HPDE6-E6E7 (cell line): Measurements from ENCODE around the gene ANKRD12.

Source experiments
- DNase-seq: peaks from one replicate; pipeline ENCODE4 v3.0.0; 2011; ENCODE audit warnings: missing footprints; ENCODE audit errors: extremely low spot score

ANKRD12 gene

DNA sequence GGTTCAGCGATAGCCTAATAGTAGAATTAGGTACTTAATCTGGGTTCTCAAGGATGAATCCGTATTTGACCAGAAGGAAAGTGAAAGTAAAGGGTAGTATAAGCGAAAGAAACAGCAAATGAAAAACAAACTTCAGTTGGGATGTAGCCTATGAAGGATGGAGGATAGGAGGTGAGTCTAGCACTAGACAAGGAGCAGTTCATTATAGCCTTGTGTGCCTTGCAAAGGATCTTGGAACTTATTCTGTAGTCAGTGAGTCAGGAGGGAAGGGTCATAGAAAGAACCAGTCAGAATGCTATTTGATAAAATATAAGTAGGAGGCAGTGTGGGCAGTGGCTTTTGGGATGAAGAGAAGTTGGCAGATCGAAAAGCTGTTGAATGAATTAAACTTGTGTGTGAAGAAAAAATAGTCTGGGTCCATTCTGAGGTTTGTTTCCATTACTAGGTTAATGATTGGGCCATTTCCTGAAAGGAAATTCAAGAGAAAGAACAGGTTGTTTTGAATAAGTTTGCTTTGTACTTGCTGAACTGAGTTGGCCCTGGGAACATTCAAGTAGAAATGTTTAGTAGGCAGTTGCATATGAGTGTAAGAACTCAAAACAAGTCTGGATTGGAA lies 48.5 kb downstream of the ANKRD12 start:
- DNase-seq, result no peak

DNA sequence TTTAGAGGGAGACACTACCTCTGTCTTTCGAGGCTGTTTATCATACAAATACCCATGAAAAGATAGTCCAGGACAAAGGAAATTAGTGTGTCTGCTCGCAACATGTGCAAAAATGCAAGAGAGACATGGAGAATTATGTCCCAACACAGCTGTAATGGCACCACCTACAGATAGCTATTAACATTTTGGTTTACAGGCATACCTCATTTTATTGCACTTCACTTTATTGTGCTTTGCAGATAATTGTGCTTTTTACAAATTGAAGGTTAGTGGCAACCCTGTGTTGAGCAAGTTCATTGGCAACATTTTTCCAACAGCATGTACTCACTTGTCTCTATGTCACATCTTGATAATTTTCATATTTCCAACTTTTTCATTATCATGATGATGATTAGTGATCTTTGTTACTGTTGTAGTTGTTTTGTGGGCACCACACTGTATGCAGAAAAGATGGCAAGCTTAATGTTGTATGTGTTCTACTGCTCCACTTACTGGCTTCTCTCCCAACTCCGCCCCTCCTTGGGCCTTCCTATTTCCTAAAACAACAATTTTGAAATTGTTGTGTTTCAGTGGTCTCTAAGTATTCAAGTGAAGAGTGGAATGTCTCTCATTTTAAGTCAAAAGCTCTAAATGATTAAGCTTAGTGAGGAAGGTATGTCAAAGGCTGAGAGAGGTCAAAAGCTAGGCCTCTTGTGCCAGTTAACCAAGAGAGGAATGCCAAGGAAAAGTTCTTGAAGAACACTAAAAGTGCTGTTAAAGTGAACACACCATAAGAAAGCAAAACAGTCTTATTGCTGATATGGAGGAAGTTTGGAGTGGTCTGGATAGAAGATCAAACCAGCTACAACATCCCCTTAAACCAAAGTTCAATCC lies 52.0 kb downstream of the ANKRD12 start:
- no peak for DNase-seq

DNA sequence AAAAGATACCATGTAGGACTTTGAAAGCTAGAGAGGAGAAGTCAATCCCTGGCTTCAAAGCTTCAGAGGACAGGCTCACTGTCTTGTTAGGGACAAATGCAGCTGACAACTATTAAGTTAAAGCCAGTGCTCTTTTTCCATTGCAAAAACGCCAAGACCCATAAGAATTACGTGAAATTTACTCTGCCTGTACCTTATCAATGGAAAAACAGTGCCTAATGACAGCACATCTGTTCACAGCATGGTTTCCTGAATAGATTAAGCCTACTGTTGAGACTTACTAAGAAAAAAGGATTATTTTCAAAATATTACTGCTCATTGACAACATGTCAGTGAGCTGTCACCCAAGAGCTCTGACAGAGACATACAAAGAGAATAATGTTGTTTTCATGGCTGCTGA lies 52.9 kb downstream of the ANKRD12 start:
- DNase-seq, result no peak

DNA sequence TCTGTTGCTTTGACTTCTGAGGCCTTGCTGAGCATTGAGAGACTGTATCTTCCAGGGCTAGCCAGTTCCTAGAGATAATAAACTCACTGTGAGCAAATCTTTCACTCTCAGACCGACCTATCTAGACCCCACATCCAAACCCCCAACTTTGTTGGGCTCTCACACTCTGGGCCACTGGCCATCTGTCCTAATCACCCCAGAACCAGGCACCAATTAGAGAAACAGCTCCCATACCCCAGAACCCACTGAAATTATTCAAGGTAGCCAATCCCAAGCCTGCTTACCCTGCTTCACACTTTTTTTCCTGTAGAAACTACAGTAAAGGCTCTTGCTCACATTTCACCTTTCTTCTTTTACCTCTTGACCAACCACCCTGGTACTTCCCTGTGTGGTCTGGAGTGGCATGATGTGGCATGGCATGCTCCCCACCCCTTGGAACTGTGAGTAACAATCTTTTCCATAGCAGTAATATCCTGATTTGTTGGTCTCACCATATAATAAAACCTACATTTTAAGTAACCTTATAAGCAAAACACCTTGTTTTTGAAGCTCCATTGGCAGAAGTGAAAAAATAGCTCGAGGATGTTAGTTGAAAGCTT lies 55.2 kb downstream of the ANKRD12 start:
- no peak for DNase-seq

DNA sequence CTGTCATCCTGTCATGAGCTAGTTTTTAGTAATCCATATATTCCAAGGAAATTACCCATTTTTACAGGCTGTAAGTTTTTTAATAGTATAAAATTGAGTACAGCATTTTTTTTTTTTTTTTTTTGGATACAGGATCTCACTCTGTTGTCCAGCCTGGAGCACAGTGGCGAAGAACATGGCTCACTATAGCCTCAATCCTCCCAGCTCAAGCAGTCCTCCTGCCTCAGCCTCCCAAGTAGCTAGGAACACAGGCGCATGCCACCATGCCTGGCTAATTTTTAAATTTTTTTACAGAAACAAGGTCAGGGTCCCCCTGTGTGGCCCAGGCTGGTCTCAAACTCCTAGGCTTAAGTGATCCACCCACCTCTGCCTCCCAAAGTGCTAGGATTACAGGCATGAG lies 56.5 kb downstream of the ANKRD12 start:
- no peak for DNase-seq

DNA sequence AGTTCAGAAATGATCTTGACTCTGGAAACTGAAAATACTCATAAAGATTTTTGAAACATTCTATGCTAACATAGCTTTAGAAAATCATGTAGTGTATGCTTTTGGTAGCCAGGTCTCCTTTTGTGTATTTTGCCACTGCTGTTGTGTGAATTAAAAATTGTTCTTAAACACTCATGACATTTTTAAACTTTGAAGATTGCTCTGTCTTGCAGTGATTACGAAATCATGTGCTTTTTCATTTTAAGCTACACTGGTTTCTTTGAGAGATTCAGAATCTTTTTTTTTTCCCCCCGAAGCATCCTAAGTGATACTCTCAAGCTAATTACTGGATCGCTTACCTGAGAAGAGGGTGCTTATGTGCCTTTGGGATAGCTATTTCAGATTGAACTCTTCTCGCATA lies 60.0 kb downstream of the ANKRD12 start:
- DNase-seq, result no peak

DNA sequence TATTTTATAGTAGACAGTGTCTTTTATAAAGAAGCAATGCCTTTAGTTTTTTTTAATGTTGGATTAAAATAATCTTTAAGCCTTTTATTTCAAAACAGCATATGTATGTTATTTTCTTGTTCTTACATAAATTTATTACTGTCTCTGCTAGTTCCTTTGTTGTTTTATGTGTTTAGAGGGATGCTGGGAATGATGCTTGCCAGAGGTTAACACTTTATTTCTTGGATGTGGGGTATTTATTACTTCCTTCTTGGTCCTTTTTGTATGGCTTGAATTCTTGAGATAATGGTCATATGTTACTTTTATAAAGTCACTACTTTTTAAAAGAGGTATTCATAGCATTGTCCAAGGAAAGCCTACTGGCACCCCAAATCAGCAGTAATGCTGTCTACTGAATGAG lies 63.1 kb downstream of the ANKRD12 start:
- no peak for DNase-seq

DNA sequence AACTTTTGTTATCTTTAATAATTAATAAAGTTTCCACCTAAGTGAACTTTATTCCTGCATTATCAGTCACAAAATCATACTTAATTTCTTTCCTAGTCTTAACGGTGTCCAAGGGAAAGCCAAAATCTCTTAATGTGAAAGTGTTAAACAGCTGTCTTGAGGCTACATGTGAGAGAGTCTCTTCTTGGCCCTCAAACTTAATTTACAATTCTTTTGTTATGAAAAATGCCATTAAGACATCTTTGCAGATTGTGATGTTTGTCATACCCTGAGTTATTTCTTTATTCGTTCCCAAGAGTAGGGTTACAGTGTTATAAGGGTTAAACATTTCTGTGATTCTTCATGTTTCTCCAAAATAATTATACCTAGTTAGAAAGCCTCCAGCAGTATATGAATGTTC lies 64.6 kb downstream of the ANKRD12 start:
- no peak for DNase-seq

DNA sequence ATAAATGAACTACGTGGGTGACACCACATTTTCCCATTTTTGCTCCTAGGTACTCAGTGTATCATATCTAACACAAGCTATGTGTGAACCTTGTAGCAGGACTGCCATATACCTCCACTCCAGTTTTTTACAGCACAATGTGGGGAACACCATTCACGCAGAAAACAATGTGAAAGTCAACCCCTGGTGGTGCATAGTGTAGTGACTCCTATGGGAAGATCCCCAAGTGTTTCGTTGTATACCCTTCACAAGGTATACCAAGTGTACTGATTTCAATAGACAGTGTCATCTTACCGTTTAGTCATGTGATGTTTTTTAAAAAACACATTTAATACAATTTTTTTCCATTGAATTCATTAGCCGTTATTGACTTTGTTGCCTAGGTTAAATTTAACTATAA lies 68.1 kb downstream of the ANKRD12 start:
- DNase-seq, result no peak

DNA sequence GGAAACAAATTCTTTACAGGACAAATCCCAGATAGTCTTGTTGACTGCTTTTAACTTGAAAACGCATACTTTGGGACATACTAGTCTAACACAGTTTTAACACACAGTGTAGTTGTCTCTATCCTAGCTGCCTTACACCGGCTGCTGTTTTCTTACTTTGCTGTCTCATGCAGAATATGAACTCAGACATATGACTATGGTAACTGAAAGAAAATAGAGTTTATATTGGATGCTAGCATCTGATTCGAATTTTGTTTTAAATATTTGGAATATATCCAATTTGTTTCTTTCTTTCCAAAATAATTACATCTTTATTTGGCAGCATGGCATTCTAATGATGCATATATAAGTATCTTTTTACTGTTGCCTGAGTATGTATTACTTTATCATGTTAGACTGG lies 69.8 kb downstream of the ANKRD12 start:
- no peak for DNase-seq

DNA sequence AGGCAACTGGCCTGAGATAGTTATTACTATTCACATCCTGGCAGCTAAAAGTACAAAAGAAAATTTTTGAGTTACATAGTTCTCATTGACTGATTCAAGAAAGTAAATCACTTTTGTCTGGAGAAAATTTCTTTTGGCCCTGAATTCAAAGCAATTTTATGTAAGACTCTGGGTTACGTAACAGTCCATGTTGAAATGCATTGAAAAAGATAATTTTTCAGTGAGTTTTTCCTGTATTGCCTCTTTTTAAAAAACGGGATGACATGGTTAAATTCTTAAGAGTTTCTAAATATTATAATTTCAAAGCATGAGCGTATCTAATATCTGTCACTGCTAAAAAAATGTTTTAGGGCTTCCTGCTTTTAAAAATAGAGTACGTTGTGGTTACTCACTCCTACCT lies 72.7 kb downstream of the ANKRD12 start:
- DNase-seq, result no peak

DNA sequence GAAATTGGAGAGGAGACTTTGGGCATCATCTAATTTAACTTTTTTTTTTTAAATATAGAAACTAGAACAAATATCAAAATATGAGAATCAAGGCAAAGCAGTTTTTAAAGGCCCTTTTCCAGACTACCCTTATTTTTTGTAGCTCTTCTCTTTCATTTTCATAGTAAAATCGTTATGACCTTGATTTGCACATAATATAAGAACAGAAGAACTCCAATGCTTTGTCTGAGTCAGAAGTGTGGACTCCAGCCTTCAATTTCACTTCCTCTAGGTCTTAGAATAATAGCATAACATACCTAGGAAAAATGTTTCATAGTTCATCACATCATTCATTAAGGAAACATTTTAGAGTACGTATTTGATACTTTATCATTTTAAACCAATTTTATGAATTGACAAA lies 74.4 kb downstream of the ANKRD12 start:
- DNase-seq, result no peak

DNA sequence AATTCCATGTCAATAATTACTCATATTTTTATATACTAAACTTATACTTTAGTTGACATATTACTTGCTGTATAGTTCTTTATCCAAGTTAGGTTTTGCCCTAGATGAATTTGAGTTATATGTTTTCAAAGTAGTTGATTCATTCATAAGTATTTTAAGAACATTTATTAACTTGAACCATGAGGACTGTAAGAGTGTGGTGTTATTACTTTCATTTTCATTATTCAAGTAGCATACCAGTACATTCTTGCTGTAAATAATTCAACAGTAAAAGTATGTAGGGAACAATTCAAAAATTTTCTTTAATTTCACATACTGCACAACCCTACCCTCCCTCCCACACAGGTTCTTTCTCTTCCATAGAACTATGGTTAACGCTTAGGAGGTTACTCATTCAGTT lies 75.4 kb downstream of the ANKRD12 start:
- no peak for DNase-seq

DNA sequence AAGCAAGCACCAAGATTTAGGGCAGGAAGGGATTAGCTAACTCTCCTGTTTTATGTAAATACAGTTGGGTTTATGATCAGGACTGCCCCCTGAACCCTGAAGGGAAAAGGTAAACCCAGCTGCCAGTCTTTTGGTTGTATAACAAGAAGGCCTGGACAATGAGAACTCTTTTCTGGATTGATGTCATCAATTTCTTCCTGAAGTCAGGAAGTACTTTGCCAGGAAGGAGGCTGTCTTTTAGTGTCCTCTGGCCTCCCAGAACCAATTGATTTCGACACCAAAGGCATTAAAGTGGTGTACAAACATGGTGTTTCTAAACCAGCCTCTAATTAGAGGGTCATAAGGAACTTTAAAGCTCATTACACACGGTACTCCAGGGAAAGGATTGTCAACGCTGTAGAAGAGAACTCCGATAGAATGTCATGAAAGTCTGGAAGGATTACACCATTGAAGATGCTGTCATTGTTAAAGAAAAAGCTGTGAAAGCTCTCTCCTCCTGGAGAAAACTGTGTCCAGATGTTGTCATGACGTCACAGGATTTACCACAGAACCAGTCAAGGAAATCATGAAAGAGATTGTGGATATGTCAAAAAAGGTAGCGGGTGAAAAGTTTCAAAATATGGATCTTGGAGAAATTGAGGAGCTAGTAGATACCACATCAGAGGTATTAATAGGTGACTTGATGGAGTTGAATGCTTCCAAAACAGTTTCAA lies 78.8 kb downstream of the ANKRD12 start:
- DNase-seq, result no peak

DNA sequence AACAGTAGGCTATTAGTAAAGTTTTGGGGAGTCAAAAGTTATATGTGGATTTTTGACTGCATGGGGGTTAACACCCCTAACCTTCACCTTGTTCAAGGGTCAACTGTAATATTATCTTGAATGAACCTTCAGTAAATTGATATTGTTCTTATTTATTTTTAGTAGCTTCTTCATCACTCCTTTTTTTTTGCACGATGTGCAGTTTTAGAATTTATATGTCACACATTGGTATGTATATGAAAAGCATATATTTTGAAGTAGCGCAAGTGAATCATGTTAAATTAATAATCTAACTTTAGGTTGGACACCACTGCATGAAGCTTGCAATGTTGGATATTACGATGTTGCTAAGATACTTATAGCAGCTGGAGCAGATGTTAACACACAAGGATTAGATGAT lies 79.9 kb downstream of the ANKRD12 start:
- DNase-seq, result no peak

DNA sequence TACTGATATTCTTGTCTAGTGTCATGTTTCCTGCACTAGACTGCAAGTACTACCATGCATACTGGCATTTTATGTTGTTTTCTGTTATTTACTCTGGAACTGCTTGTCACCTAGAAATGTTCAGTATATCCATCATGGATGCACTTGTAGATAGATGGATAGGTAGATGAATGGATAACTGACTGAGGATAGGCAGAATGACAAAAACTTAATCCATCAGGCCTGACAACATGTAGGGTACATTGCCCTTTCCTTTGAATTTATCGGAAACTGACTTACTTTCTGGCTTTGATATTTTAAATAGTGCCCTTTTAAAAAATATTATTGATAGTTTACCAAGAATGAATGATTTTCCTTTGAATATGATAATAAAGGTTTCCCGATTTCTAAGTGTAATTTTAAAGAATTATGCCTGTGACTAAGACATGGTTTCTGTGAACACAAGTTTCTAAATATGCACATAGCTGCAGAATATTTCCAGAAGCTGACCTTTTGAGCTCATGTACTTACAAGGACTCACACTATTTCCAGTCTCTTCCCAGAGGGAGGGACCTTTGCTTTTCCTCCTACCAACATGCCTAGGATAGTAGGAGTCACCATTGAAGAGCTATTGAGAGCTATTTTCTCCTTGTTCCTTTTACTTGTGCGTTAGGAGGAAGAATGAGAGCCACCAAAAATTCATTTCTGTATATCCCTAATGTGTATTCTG lies 81.3 kb downstream of the ANKRD12 start:
- DNase-seq, result no peak

DNA sequence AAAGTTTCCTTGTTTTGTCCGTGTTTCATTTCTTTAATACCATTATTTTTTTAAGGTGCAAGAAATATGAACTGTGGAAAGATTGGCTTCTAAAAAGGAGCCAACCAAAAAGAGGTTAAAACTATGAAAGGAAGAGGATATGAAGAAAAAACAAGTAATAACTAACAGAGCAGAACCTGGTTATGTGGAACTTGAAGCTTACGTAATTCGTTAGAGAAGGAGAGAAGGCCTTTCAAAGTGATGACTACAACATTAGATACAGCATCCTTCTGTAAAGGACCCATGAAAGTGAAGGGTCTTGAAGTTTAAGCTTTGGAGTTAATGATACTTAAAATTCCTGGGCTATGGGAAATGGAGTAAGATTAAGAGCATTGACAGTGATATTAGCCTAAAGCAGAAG lies 84.5 kb downstream of the ANKRD12 start:
- no peak for DNase-seq

DNA sequence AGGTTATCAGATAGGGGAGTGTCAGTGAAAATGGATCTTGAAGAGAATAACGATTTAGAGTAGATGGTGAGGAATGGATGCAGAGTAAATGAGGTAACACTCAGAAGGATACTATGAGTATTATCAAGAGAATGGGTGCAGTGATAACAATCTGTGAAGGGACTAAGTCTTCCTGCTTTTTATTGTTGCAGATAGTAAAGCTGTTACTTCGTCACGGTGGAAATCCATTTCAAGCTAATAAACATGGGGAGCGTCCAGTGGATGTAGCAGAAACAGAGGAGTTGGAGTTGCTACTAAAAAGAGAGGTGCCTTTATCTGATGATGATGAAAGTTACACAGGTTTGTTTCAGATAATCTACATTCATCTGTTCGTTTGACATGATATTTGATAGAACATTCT lies 85.1 kb downstream of the ANKRD12 start:
- no peak for DNase-seq

DNA sequence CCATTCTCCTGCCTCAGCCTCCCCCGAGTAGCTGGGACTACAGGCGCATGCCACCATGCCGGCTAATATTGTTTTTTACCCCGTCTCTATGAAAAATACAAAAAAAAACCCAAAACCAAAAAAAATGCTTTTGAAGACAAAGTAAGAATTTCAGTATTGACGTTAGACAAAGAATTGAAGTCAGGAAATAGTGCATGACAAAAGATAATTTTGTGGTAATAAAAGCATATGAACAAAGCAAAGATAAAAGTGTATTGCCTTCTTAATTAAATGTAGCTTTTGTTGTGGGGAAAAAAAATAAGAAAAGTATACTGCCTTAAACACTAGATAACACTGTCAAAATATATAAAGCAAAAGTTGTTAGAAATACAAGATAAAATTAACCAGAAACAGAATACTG lies 86.8 kb downstream of the ANKRD12 start:
- DNase-seq, result no peak

DNA sequence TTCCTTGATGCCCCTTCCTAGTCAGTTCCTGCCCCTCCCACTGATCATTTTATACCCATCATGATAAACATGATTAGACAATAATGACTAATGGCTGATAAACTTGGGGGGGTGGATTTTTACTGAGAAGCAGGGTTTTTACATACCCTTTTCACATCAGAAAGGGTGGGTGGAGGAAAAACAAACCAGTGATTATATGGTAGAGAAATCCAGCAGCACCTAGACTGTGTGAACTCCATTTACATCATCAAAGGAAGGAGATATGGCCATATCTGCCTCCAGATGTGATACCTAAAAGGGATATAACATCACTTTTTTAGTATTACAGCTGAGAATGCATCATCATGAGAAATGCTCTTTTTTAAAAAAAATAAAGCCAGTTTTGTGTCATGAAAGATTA lies 89.9 kb downstream of the ANKRD12 start:
- DNase-seq, result no peak

DNA sequence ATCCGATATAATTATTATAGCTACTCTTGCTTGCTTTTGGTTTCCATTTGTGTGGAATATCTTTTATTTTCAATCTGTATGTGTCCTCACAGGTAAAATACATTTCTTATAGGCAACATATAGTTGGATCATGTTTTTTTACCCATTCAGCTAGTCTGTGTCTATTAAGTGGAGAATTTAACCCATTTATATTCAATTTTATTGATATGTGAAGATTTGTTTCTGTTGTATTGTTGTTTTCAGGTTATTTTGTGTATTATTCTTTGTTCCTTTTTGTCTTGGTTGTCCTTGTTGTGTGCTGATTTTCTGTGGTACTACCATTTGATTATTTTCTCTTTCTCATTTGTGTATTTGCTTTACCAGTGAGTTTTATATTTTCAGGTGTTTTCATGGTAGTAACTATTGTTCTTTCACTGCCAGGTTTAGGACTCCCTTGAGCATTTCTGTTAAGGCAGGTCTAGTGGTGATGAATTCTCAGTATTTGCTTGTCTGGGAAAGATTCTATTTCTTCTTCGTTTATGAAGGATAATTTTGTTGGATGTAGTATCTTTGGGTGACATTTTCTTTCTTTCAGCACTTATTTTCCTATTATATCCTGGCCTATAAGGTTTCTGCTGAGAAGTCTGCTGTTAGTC lies 95.4 kb downstream of the ANKRD12 start:
- no peak for DNase-seq
